GM12874 (cell line): ENCODE results near the gene ERC2.

ENCODE experiments used
- CTCF ChIP-seq: IDR thresholded peaks from 2 replicates; pipeline ENCODE4 v1.5.1; 2011; ENCODE audit warnings: low read depth, mild to moderate bottlenecking, control low read depth, low read length, moderate library complexity; ENCODE audit not compliant: insufficient read depth

The ERC2 gene

GRCh38 chr3:55483196-55484095 is 984.8 kb downstream of the ERC2 start:
- TF ChIP-seq CTCF: no peak

- TF ChIP-seq CTCF: no peak
These were observed 985.6 kb downstream of the ERC2 start for GRCh38 chr3:55482496-55483195.

DNA sequence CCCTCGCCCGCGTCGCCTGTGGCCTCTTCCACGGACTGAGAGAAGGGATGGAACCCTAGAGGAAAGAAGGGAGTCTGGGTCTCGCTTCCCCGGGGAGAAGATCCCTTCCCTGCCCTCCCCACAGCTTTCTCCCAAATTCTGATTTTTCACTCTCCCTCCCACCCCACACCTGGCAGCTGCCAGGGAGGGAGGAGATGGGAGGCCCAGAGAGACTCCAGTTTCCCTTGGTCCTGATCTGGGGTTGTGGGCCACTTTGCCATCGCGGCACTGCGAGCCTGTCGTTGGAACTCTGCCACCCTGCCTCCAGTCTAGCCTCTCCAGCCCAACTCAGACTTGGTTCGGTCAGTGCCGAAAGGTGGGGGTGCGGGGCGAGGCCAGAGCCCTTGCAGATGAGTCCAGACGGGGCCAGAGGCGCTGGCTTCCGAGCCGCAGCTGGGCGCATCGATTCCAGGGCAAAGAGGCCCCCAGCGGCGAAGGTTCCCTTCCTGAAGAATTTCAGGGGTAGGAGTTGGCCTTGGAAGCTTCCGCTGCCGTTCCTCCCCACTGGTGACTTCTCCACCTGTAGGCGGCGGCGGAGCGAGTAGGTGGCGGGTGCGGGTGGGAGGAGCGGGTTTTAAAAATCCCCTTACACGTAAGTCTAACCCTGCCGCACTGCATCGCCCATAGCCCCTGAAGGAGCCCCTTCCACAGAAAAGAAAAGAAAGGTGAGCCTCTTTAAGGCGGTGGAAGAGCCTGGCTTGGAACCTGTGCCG is 986.3 kb downstream of the ERC2 start:
- TF ChIP-seq CTCF: no peak

- no peak for TF ChIP-seq CTCF
These were observed 987.1 kb downstream of the ERC2 start for GRCh38 chr3:55480911-55481743.

DNA sequence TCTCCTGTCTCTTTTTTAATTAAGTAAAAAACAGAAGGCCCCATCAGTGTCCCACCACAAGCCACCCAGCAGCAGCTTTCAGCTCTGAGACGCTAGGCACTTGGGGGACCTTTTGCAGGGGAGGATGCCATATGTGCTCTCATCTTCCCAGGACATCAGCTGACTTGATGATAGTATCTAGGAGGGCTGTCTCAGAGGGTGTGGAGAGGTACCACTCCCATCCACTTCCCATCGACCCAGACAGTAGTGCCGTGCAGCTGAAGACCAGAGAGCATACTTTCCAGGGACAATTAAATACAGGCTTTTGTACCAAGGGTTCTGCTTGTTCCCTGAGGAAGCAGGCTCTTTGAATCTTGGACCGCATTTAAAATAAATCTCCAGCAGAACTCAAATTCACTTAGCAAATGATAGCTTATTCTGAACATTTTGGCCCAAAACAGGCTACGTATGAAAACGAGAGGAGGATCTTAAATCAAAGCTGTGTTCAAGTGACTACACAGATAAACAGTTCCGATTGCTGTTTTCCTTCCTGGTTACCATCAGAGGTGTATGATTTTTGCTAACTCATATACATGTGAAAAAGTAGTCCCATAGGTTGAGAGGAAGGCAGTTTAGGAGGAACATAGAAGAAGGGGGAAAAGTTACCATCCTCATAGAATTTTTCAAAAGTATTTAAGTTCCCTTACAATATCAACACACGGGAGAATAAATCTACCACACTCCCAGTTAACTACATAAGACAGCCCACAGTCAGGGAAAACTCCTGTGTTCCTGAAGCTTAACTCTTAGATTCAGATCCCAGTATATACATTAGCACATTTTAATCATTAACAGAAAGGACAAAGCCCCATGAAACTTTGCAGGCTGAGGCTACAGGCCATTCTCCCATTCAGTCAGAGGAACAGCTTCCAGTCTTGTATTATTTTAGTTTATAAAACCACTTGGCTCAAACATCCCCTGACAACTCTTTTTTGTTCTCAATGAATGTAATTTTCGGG is 990.7 kb downstream of the ERC2 start:
- TF ChIP-seq CTCF: no peak

DNA sequence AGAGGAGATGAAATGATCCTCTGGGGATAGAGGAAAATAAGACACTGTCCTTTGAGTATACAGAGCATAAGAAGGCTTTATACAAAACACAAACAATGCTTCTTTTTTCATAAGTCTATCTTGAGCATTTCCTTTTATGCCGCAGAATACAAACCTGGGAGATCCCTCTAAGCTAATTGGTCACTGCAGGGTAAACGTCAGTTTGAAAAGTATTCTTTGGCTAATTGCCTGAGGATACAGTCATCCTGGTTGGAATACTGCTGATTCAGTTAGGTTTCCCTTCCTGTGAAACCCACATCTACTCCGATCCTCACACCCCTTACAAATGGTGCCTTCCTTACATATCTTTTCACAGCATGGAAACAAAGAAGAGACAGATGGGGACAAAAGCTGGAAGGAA is 991.8 kb downstream of the ERC2 start:
- TF ChIP-seq CTCF: no peak
